ENCODE results near the gene PRM1. TPM values are rescaled to one million over a fixed set of nuclear protein-coding genes. Genes with fewer than 3 reads are reported as not detected.

PRM1 gene
- total and polyA plus RNA-seq, 2 of the 13 experiments (the other 11 are each of a cell fraction or from before 2014, with no cell fraction given), result not detected

DNA sequence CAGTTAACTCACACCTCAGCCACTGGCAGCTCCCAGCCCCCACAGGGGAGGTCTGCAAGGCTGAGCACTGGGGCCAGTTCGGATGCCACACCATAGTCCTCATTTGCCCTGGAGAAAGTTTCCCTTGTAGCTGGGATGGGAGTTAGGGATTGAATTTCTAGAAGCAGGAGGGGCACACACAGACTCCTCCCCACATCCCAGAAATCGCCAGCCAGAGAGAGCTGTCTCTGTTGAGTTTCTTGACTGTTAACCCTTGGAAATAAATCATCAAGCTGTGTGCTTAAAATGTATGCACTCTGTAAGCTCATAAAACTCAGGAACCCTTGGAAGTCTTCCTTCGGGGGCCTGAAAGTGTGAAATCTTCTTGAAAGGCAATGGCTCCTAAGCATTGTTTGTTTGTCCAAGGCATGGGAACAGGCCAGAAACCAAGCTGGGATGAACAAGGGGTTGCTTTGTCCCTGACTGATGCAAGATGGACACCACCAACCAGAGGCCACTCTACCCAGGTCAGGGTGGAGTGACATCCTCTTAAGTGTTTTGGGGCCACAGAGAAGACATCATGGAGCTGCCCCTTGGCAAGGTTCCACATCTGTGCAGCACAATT is 7.3 kb downstream of the PRM1 start (continued):
- TF ChIP-seq GABPA (IDR thresholded peaks at IDR 0.05; ENCODE audit: low read depth, low read length), result no peak
- no peak for TF ChIP-seq GABPA (CRISPR knock-in tag; IDR thresholded peaks at IDR 0.05; ENCODE audit: low read depth)
- no peak for TF ChIP-seq RORA (CRISPR knock-in tag; IDR thresholded peaks at IDR 0.05)
- TF ChIP-seq SP2 (CRISPR knock-in tag; IDR thresholded peaks at IDR 0.05), result no peak
- TF ChIP-seq, protein P1, sequence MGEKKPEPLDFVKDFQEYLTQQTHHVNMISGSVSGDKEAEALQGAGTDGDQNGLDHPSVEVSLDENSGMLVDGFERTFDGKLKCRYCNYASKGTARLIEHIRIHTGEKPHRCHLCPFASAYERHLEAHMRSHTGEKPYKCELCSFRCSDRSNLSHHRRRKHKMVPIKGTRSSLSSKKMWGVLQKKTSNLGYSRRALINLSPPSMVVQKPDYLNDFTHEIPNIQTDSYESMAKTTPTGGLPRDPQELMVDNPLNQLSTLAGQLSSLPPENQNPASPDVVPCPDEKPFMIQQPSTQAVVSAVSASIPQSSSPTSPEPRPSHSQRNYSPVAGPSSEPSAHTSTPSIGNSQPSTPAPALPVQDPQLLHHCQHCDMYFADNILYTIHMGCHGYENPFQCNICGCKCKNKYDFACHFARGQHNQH (CRISPR knock-in tag; IDR thresholded peaks at IDR 0.05), result peak; percentile 22; the same call in 1 of the 2 replicates
- no peak for TF ChIP-seq SMAD1 (CRISPR knock-in tag; IDR thresholded peaks at IDR 0.05; ENCODE audit: borderline replicate concordance, low read depth)
- TF ChIP-seq SMAD9 (CRISPR knock-in tag; IDR thresholded peaks at IDR 0.05), result no peak
- TF ChIP-seq PTBP1 (IDR thresholded peaks at IDR 0.05; ENCODE audit: low read depth, low read length, poor library complexity, severe bottlenecking), result no peak
- TF ChIP-seq, protein P2, sequence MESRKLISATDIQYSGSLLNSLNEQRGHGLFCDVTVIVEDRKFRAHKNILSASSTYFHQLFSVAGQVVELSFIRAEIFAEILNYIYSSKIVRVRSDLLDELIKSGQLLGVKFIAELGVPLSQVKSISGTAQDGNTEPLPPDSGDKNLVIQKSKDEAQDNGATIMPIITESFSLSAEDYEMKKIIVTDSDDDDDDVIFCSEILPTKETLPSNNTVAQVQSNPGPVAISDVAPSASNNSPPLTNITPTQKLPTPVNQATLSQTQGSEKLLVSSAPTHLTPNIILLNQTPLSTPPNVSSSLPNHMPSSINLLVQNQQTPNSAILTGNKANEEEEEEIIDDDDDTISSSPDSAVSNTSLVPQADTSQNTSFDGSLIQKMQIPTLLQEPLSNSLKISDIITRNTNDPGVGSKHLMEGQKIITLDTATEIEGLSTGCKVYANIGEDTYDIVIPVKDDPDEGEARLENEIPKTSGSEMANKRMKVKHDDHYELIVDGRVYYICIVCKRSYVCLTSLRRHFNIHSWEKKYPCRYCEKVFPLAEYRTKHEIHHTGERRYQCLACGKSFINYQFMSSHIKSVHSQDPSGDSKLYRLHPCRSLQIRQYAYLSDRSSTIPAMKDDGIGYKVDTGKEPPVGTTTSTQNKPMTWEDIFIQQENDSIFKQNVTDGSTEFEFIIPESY (CRISPR knock-in tag; IDR thresholded peaks at IDR 0.05), result 0 out of 2 replicates have a peak, but pooled peaks have one; percentile 7
- 0 out of 2 replicates have a peak, but pooled peaks have one; percentile 32 for TF ChIP-seq ZSCAN31 (CRISPR knock-in tag; IDR thresholded peaks at IDR 0.05; ENCODE audit: low read depth)
- peak; percentile 26; the same call in 1 of the 2 replicates for TF ChIP-seq SAFB2 (CRISPR knock-in tag; IDR thresholded peaks at IDR 0.05; ENCODE audit: borderline replicate concordance, low read depth)
- TF ChIP-seq, protein P3, sequence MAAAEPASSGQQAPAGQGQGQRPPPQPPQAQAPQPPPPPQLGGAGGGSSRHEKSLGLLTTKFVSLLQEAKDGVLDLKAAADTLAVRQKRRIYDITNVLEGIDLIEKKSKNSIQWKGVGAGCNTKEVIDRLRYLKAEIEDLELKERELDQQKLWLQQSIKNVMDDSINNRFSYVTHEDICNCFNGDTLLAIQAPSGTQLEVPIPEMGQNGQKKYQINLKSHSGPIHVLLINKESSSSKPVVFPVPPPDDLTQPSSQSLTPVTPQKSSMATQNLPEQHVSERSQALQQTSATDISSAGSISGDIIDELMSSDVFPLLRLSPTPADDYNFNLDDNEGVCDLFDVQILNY (CRISPR knock-in tag; conservative IDR thresholded peaks at IDR 0.05), result no peak
- no peak for TF ChIP-seq ZBTB7B (CRISPR knock-in tag; IDR thresholded peaks at IDR 0.05)
- peak; percentile 80 for TF ChIP-seq CEBPB (IDR thresholded peaks at IDR 0.05; ENCODE audit: borderline replicate concordance, low read depth, low read length)
- peak; percentile 70 for TF ChIP-seq FOXA3 (CRISPR knock-in tag; IDR thresholded peaks at IDR 0.05)
- TF ChIP-seq, protein P4, sequence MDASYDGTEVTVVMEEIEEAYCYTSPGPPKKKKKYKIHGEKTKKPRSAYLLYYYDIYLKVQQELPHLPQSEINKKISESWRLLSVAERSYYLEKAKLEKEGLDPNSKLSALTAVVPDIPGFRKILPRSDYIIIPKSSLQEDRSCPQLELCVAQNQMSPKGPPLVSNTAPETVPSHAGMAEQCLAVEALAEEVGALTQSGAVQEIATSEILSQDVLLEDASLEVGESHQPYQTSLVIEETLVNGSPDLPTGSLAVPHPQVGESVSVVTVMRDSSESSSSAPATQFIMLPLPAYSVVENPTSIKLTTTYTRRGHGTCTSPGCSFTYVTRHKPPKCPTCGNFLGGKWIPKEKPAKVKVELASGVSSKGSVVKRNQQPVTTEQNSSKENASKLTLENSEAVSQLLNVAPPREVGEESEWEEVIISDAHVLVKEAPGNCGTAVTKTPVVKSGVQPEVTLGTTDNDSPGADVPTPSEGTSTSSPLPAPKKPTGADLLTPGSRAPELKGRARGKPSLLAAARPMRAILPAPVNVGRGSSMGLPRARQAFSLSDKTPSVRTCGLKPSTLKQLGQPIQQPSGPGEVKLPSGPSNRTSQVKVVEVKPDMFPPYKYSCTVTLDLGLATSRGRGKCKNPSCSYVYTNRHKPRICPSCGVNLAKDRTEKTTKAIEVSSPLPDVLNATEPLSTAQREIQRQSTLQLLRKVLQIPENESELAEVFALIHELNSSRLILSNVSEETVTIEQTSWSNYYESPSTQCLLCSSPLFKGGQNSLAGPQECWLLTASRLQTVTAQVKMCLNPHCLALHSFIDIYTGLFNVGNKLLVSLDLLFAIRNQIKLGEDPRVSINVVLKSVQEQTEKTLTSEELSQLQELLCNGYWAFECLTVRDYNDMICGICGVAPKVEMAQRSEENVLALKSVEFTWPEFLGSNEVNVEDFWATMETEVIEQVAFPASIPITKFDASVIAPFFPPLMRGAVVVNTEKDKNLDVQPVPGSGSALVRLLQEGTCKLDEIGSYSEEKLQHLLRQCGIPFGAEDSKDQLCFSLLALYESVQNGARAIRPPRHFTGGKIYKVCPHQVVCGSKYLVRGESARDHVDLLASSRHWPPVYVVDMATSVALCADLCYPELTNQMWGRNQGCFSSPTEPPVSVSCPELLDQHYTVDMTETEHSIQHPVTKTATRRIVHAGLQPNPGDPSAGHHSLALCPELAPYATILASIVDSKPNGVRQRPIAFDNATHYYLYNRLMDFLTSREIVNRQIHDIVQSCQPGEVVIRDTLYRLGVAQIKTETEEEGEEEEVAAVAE (CRISPR knock-in tag; IDR thresholded peaks at IDR 0.05; ENCODE audit: borderline replicate concordance), result no peak
- no peak for TF ChIP-seq ZNF629 (CRISPR knock-in tag; conservative IDR thresholded peaks at IDR 0.05)
- TF ChIP-seq, protein P5, sequence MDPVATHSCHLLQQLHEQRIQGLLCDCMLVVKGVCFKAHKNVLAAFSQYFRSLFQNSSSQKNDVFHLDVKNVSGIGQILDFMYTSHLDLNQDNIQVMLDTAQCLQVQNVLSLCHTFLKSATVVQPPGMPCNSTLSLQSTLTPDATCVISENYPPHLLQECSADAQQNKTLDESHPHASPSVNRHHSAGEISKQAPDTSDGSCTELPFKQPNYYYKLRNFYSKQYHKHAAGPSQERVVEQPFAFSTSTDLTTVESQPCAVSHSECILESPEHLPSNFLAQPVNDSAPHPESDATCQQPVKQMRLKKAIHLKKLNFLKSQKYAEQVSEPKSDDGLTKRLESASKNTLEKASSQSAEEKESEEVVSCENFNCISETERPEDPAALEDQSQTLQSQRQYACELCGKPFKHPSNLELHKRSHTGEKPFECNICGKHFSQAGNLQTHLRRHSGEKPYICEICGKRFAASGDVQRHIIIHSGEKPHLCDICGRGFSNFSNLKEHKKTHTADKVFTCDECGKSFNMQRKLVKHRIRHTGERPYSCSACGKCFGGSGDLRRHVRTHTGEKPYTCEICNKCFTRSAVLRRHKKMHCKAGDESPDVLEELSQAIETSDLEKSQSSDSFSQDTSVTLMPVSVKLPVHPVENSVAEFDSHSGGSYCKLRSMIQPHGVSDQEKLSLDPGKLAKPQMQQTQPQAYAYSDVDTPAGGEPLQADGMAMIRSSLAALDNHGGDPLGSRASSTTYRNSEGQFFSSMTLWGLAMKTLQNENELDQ (CRISPR knock-in tag; IDR thresholded peaks at IDR 0.05; ENCODE audit: borderline replicate concordance), result no peak
- 0 out of 2 replicates have a peak, but pooled peaks have one; percentile 42 for TF ChIP-seq KMT2B (CRISPR knock-in tag; IDR thresholded peaks at IDR 0.05)
